GM21619 (cell line): ENCODE measurements around the gene WEE1.
"Not testable (repeated sequence)": the region's sequence is repeated elsewhere in the genome, so short reads cannot be mapped to it uniquely, and the experiment has no call there.

ENCODE experiments used
- ATAC-seq: cut with Tn5 transposase; IDR thresholded peaks from one replicate; pipeline ENCODE4 v1.9.1; 2021; ENCODE audit not compliant: unreplicated experiment

The WEE1 gene

GRCh38 chr11:9573052-9573774 lies at the start of gene WEE1:
Gene WEE1 (plus strand): TSS chr11:9573670. CDS start chr11:9573934, 264 bp downstream.
- ATAC-seq = peak; percentile 83

- ATAC-seq = no peak
Observed at GRCh38 chr11:9524001-9524400, 49.5 kb upstream of the WEE1 start.

DNA sequence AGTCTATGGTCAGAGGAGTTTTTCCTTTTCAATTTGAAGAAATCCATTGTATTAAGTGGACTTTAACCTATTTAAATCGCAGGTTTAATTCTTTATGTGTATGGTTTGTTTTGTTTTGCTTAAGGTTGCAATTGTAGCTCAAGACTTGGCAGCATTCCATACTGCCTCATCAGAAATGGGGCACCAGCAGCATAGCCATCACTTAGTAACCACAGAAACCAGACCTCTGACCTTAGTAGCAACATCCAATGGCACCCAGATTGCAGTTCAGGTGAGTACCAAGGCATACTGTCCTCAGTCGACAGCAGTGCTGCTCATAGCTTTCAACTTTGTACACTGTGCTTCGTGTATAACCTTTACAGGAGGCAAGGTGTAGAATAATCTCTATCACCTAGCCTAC lies 48.4 kb upstream of the WEE1 start:
- ATAC-seq = no peak

GRCh38 chr11:9527481-9528135 lies 45.9 kb upstream of the WEE1 start:
- no peak for ATAC-seq

DNA sequence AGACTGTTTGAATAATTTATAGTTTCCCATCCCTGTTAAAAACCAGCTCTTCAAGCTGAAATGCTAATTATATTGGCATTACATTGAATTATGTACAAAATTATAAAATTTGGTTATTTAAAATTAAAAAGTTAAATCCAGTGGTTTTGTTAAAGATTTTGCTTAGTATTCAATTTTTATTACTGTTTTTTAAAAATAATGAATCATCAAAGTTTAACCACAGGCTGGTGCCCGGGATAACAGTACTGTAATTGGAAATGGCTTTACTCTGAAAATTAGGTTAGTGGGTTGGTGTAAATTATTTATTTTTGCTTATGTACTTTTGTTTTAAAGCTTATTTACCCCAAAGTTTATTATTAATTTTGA lies 45.4 kb upstream of the WEE1 start:
- ATAC-seq = no peak

DNA sequence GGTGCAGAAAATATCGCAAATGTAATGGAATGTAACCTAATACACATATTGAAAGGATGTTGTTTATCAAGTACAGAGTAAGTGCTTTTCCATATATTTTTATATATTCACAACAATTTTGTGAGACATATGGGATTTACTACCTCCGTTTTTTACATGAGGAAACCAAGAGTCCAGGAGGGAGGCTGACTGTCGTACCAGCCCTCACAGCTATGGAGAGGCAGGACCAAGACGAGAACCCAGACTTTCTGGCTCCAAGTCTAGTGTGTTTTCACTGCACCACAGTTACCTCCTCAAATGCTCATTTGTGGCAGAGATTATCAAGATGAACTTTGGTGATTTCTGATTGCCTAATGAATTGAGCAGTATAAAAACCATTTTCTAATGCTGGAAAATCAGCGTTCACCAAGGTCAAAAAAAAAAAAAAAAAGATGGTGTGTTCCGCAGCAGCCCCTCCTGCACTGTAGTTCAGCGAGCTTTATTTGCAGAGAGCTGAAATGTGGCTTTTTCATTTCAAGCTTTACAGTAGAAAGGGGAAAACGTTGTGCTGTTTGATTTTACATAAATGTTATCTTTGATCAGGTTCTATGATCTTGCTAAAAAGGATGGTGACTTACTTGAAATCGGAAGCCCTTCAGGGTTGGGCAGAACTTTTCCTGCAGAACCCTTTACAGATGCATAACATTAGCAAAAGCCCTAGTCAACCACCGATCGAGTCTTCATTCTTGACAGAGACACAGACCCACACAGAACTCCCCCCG lies 44.7 kb upstream of the WEE1 start:
- ATAC-seq = no peak

- no peak for ATAC-seq
Observed at GRCh38 chr11:9529334-9529650, 44.2 kb upstream of the WEE1 start.

DNA sequence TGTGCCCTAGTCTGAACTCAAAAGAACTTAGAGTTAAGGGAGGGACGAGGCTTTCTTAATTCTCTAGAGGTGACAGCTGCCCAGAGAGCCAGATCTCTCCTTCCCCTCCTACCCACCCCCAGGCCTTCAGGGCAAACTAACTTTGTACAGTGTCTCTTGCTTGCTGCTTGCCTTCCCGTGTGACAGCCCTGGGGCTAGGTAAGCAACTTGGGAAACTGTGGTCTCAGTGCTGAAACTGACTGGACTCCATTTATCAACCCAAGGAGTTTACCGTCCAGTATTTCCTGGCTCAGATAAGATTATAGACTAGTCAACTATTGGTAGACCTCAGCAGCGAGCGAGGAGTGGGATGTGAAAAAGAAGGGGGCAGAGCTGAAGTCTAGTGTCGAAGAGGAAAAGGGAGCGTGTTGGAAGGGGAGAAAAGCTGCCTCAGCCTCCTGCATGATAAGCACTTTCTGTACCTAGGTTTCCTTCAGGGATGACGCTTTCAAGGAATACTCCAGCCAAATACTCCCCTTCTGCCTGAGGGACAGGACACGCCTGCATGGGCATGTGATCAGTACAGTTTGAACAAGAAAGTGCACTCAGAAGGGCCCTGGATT lies 43.3 kb upstream of the WEE1 start:
- no peak for ATAC-seq

GRCh38 chr11:9530901-9531625 lies 42.4 kb upstream of the WEE1 start:
- no peak for ATAC-seq

DNA sequence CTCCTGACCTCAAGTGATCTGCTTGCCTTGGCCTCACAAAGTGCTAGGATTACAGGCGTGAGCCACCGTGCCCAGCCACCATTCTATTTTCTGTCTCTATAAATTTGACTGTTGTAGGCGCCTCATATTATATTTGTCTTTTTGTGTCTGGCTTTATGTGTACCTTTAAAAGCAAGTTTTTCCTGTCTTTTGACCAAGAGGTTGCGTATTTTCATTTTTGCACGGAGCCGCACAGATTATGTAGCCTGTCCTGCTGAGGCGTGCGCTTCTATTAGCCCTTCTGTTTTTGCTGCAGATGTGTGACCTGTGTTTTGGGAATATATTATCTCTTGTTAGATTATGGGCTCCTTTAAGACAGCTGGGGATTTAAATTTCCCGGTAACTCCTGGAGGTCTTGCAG lies 40.4 kb upstream of the WEE1 start:
- ATAC-seq = no peak

- no peak for ATAC-seq
Observed at GRCh38 chr11:9533736-9534473, 39.6 kb upstream of the WEE1 start.

DNA sequence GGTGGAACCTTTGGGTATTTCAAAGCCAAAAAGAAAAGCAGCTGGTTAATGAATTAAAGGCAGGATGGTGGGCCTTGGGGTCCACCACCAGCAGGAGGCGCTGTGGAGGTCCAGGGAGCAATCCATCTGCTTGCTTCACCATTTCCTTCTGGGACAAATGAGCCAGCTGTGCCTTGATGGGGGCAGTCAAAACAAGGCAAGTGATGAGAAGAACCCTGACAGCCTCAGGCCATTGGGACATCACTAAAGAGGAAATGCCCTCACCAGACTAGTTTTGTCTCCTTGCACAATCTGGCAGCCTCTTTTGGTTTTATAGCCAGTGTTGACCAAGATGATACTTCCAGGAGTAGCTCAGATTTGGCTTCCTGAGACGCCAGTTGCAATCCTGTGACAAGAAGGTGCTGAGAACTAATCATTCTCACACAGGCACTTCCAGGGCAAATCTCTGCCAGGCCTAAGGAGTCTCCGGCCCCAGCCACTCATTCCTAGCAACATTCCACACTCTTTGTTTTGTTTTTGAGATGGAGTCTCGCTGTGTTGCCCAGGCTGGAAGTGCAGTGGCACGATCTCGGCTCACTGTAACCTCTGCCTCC lies 38.2 kb upstream of the WEE1 start:
- ATAC-seq = no peak

DNA sequence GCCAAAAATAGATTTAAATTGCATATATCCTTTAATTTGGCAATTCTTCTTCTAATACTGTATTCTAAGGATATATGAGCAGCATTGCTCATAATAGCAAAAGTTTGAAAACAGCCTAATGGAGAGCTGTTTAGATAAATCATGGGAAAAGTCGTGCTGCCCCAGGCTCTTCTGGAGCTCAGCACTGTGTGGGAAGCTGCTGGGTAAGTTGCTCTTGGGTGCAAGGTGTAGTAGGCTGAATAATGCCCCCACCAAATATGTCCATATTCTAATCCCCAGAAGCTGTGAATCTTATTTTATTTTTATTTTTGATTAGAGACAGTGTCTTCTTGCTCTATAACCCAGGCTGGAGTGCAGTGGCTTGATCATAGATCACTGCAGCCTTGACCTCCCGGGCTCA lies 34.9 kb upstream of the WEE1 start:
- no peak for ATAC-seq

DNA sequence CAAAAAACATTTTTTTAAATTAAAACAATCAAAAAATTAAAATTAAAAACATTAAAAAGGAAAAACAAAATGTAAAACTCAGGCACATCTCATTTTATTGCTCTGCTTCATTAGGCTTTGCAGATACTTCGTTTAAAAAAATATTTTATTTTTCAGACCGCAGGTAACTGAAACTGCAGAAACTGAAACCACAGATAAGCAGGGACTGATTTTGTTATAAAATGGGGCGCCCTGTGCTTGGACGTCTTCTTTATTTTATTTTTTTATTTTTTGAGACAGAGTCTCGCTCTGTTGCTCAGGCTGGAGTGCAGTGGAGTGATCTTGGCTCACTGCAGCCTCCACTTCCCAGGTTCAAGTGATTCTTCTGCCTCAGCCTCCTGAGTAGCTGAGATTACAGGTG lies 24.3 kb upstream of the WEE1 start:
- ATAC-seq = not testable (repeated sequence)

DNA sequence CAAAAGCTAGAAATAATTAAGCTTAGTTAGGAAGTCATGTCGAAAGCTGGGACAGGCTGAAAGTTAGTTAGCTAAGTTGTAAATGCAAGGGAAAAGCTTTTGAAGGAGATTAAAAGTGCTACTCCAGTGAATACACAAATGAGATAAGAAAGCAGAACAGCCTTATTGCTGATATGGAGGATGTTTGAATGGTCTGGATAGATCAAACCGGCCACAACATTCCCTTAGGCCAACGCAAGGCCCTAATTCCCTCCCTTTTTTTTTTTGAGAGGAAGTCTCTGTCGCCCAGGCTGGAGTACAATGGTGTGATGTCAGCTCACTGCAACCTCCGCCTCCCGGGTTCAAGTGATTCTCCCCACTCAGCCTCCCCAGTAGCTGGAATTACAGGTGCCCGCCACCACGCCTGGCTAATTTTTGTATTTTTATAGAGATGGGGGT lies 23.3 kb upstream of the WEE1 start:
- no peak for ATAC-seq

DNA sequence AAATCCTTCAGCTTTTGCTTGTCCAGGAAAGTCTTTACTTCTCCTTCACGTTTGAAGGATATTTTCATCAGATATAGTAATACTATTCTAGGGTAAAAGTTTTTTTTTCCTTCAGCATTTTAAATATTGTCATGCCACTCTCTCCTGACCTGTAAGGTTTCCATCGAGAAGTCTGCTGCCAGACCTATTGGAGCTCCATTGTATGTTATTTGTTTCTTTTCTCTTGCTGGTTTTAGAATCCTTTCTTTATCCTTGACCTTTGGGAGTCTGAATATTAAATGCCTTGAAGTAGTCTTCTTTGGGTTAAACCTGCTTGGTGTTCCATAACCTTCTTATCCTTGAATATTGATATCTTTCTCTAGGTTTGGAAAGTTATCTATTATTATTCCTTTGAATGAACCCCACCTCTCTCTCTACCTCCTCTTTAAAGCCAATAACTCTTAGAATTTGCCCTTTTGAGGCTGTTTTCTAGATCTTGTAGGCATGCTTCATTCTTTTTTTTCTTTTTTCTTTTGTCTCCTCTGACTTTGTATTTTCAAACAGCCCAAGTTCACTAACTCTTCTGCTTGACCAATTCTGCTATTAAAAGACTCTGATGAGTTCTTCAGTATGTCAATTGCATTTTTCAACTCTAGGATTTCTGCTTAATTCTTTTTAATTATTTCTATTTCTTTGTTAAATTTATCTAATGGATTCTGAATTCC lies 12.0 kb upstream of the WEE1 start:
- ATAC-seq = no peak

DNA sequence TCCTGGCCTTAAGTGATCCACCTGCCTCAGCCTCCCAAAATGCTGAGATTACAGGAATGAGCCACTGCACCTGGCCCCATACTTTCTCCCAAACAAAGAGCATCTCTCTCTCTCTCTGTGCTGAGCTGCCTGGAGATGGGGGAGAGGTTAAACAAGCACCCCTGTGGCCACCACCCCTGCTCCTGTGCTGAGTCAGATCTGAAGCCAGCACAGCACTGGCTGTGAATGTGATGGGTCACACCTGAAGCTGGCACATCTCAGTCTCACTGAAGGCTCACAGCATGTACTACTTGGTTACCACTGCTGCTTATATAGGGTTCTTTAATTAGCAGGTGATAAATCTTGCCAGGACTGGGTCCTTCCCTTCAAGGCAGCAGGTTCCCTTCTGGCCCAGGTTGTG lies 10.8 kb upstream of the WEE1 start:
- ATAC-seq = no peak

- no peak for ATAC-seq
Observed at GRCh38 chr11:9563196-9563730, 10.2 kb upstream of the WEE1 start.
